GM12875 (cell line): ENCODE measurements around the gene SRL.

Source experiments
- H3K4me3 ChIP-seq: one replicate; pipeline ENCODE4 v1.5.1; 2011; ENCODE audit warnings: low read depth, low read length, control low read depth
- CTCF ChIP-seq: IDR thresholded peaks from 2 replicates; pipeline ENCODE4 v1.5.1; 2011; ENCODE audit warnings: low read depth, mild to moderate bottlenecking, control low read depth, inconsistent platforms, low read length, moderate library complexity, borderline replicate concordance; ENCODE audit not compliant: insufficient read depth

Gene SRL

GRCh38 chr16:4190086-4190485 lies 51.8 kb downstream of the SRL start:
- no peak overlapping the region for H3K4me3 ChIP-seq
- TF ChIP-seq CTCF, result no peak

GRCh38 chr16:4184038-4184702 lies 57.7 kb downstream of the SRL start:
- H3K4me3 ChIP-seq, result peak overlapping the region; percentile 60
- no peak for TF ChIP-seq CTCF

GRCh38 chr16:4183237-4184037 lies 58.4 kb downstream of the SRL start:
- peak overlapping the region; percentile 60 for H3K4me3 ChIP-seq
- no peak for TF ChIP-seq CTCF

GRCh38 chr16:4182581-4183236 lies 59.2 kb downstream of the SRL start:
- no peak for TF ChIP-seq CTCF
- no peak overlapping the region for H3K4me3 ChIP-seq

- H3K4me3 ChIP-seq, result no peak overlapping the region
- no peak for TF ChIP-seq CTCF
Measured at GRCh38 chr16:4180511-4180910, 61.4 kb downstream of the SRL start.

- no peak for TF ChIP-seq CTCF
- H3K4me3 ChIP-seq, result no peak overlapping the region
Measured at GRCh38 chr16:4179763-4180260, 62.1 kb downstream of the SRL start.
